ENCODE results near the gene TMEM31. TPM values are rescaled to one million over a fixed set of nuclear protein-coding genes. Genes with fewer than 3 reads are reported as not detected.
A peak's percentile ranks its signal among the peaks of the same experiment; 100 is the strongest.

TMEM31 gene
- total and polyA plus RNA-seq, 7 donors, result not detected

GRCh38 chrX:103686199-103687072, 24.3 kb upstream of the TMEM31 start, which contains the start of gene MORF4L2:
Gene MORF4L2, minus strand, starts transcription at chrX:103686699. Its CDS starts 9,672 bp downstream, at chrX:103677027.
- DNase-seq, result peak; percentile 98
- 0% methylated on average over 37 of the region's 37 CpGs for WGBS, 2 donors
- Histone ChIP-seq H3K4me3 (peak within 1 kb of the TSS; percentile 47 to 59 (median 56)), H3K4me1 (peaks cover 0 to 30% (median 4%) of the 10 kb centered on the region in 4 donors), H3K27ac (peak within 1 kb of the TSS; percentile 90 to 95 (median 92)), H3K9me3 (no peaks in the 10 kb centered on the region), H3K36me3 (peaks cover 0 to 31% (median 2%) of the 10 kb centered on the region in 4 donors), H3K27me3 (no peaks in the 10 kb centered on the region)
- TF ChIP-seq EP300 (IDR thresholded peaks at IDR 0.05) (no peak), POLR2A (IDR thresholded peaks at IDR 0.05) (peak; percentile 85 to 87), POLR2AphosphoS5 (IDR thresholded peaks at IDR 0.05) (peak; percentile 97 to 99 (median 98)), CTCF (IDR thresholded peaks at IDR 0.05) (no peak)
- intact Hi-C loops (cut with DNase I), result loop anchor here (2.0 to 5.0 kb wide), 4 partner anchors 58 to 154 kb away; partner anchors contain the start of genes RAB9B, TCEAL1 and TCEAL4

- DNase-seq, result peak; percentile 95
- H3K9me3 ChIP-seq, result no peaks in the 10 kb centered on the region
- H3K27me3 ChIP-seq, result no peaks in the 10 kb centered on the region
- WGBS, 2 donors, result 0 to 1% methylated on average over 40 of the region's 40 CpGs
- H3K4me3 ChIP-seq, result peak overlapping the region; percentile 38 to 59 (median 56)
- TF ChIP-seq CTCF (IDR thresholded peaks at IDR 0.05) (peak; percentile 36 to 63 (median 43)), EP300 (IDR thresholded peaks at IDR 0.05) (no peak), POLR2AphosphoS5 (IDR thresholded peaks at IDR 0.05) (peak; percentile 51 to 70 (median 64)), POLR2A (IDR thresholded peaks at IDR 0.05) (peak in 1 of 2 donors; percentile 29)
- peak overlapping the region; percentile 90 to 95 (median 92) for H3K27ac ChIP-seq
- peaks cover 0 to 23% (median 2%) of the 10 kb centered on the region in 4 donors for H3K36me3 ChIP-seq
- peaks cover 0 to 24% (median 4%) of the 10 kb centered on the region in 4 donors for H3K4me1 ChIP-seq
- intact Hi-C loops (cut with DNase I), result loop anchor here (2.0 to 5.0 kb wide), 4 partner anchors 58 to 155 kb away; partner anchors contain the start of genes RAB9B, TCEAL1 and TCEAL4
Measured at GRCh38 chrX:103687073-103687695, 23.5 kb upstream of the TMEM31 start.

- H3K27ac ChIP-seq, result peak overlapping the region; percentile 90 to 95 (median 92)
- intact Hi-C loops (cut with DNase I), result loop anchor here (2.0 to 5.0 kb wide), 4 partner anchors 59 to 155 kb away; partner anchors contain the start of genes RAB9B, TCEAL1 and TCEAL4
- H3K36me3 ChIP-seq, result peaks cover 0 to 22% (median 2%) of the 10 kb centered on the region in 4 donors
- WGBS, 2 donors, result 0 to 1% methylated on average over 17 of the region's 17 CpGs
- H3K4me1 ChIP-seq, result peaks cover 0 to 24% (median 4%) of the 10 kb centered on the region in 4 donors
- peak; percentile 82 for DNase-seq
- H3K9me3 ChIP-seq, result no peaks in the 10 kb centered on the region
- peak; percentile 41 to 73 (median 60) for TF ChIP-seq CTCF (IDR thresholded peaks at IDR 0.05)
- TF ChIP-seq EP300 (IDR thresholded peaks at IDR 0.05), result no peak
- no peak for TF ChIP-seq POLR2A (IDR thresholded peaks at IDR 0.05)
- peak; percentile 37 to 64 (median 58) for TF ChIP-seq POLR2AphosphoS5 (IDR thresholded peaks at IDR 0.05)
- no peaks in the 10 kb centered on the region for H3K27me3 ChIP-seq
- peak overlapping the region; percentile 38 to 59 (median 56) for H3K4me3 ChIP-seq
Measured at GRCh38 chrX:103687696-103688201, 23.0 kb upstream of the TMEM31 start.

GRCh38 chrX:103688946-103689345, 21.8 kb upstream of the TMEM31 start:
- WGBS, 2 donors, result 41 to 52% methylated on average over 4 of the region's 4 CpGs
- intact Hi-C loops (cut with DNase I), result loop anchor here (1.0 to 5.0 kb wide), 5 partner anchors 85 to 157 kb away; partner anchors contain the start of genes RAB9B and TCEAL4
- Histone ChIP-seq H3K27ac (peak overlapping the region; percentile 90 to 95 (median 92)), H3K4me1 (peaks cover 0 to 21% (median 4%) of the 10 kb centered on the region in 4 donors), H3K9me3 (no peaks in the 10 kb centered on the region), H3K27me3 (no peaks in the 10 kb centered on the region), H3K36me3 (peaks cover 0 to 11% (median under 1%) of the 10 kb centered on the region in 4 donors), H3K4me3 (no peak overlapping the region)
- no peak for DNase-seq
- TF ChIP-seq POLR2AphosphoS5 (IDR thresholded peaks at IDR 0.05) (no peak), POLR2A (IDR thresholded peaks at IDR 0.05) (no peak), CTCF (IDR thresholded peaks at IDR 0.05) (peak in 3 of 4 experiments; percentile 14 to 58 (median 40))

Data from sigmoid colon (tissue), 7 donors.